Endothelial cell of umbilical vein (primary cell): ENCODE measurements around the gene RASA2. TPM values are rescaled to one million over a fixed set of nuclear protein-coding genes. Genes with fewer than 3 reads are reported as not detected.

Experiments
- BruUV-seq: library from RNA; stranded (reverse); fragments of 400-500 nt; replicated peaks from 2 replicates; lab custom pipeline; 2021; lab: Mats Ljungman, UMichigan
- CTCF ChIA-PET: fragments of 300-600, 350-600 bp; sonication (Branson Sonifier 250); formaldehyde crosslinking; loops from one replicate; lab custom pipeline; 2021; ENCODE audit warnings: antibody characterized with exemption, inconsistent platforms; lab: Charles Lee
- POLR2A ChIA-PET: fragments of 300-600, 350-600 bp; sonication (Branson Sonifier 250); formaldehyde crosslinking; loops from one replicate; lab custom pipeline; 2021; ENCODE audit warnings: antibody characterized with exemption, inconsistent platforms; lab: Charles Lee
- DNase-seq: peaks from one replicate; pipeline ENCODE4 v3.0.0-alpha.2; 2011; ENCODE audit warnings: low read depth, low spot score
- FAIRE-seq: peaks from 2 replicates; lab custom pipeline; 2011; peaks lifted over from hg19 to GRCh38; lab: Jason Lieb, UNC
- H2AFZ ChIP-seq: 2 replicates; pipeline ENCODE4 v1.6.0; 2012; ENCODE audit warnings: low read depth, low read length, control low read depth, inconsistent platforms
- H3K27ac ChIP-seq: 2 replicates; pipeline ENCODE4 v1.5.1; 2011; ENCODE audit warnings: low read depth, mild to moderate bottlenecking, control low read depth, low read length, moderate library complexity; ENCODE audit not compliant: insufficient read depth
- H3K27me3 ChIP-seq, 2 experiments: 2 replicates each; pipeline versions ENCODE4 v1.6.0 to v1.6.1; 2011; ENCODE audit warnings: low read length in 2 of 2, mixed read lengths in 1 of 2; ENCODE audit not compliant: control insufficient read depth in 2 of 2, insufficient read depth in 2 of 2
- H3K36me3 ChIP-seq, 2 experiments: 2 replicates in 1 of 2; 3 replicates in 1 of 2; pipeline ENCODE4 v1.5.1; 2011; ENCODE audit warnings: low read length in 2 of 2, mild to moderate bottlenecking in 1 of 2, moderate library complexity in 1 of 2; ENCODE audit not compliant: control insufficient read depth in 2 of 2, insufficient read depth in 2 of 2; ENCODE audit errors: extremely low read depth in 1 of 2
- H3K4me1 ChIP-seq: 3 replicates; pipeline ENCODE4 v1.5.1; 2011; ENCODE audit warnings: mild to moderate bottlenecking, low read length; ENCODE audit not compliant: control insufficient read depth, insufficient read depth; ENCODE audit errors: extremely low read depth
- H3K4me2 ChIP-seq: 2 replicates; pipeline ENCODE4 v1.6.1; 2011; ENCODE audit warnings: low read length, control low read depth, mixed read lengths; ENCODE audit not compliant: insufficient read depth
- H3K4me3 ChIP-seq, 3 experiments: fragments of 200-600 bp in 1 of 3; sonication (generic), shearing (Covaris generic) in 1 of 3; replicated peaks in 1 of 3; 2 replicates each; pipeline ENCODE4 v1.5.1; 2011 to 2016; ENCODE audit warnings: control low read depth in 3 of 3, low read length in 3 of 3, mild to moderate bottlenecking in 2 of 3, inconsistent platforms in 1 of 3, low read depth in 1 of 3, moderate library complexity in 1 of 3; ENCODE audit not compliant: insufficient read depth in 1 of 3
- H3K79me2 ChIP-seq: 2 replicates; pipeline ENCODE4 v1.6.0; 2012; ENCODE audit warnings: low read length, inconsistent platforms; ENCODE audit not compliant: control insufficient read depth, insufficient read depth
- H3K9ac ChIP-seq: replicated peaks from 2 replicates; pipeline ENCODE3; 2011; ENCODE audit warnings: low read length, control low read depth; ENCODE audit not compliant: insufficient read depth; ENCODE audit errors: extremely low read depth
- H3K9me1 ChIP-seq: replicated peaks from 3 replicates; pipeline ENCODE4 v1.6.0; 2011; ENCODE audit warnings: mild to moderate bottlenecking, low read length; ENCODE audit not compliant: control insufficient read depth, insufficient read depth; ENCODE audit errors: extremely low read depth
- H3K9me3 ChIP-seq: replicated peaks from 2 replicates; pipeline ENCODE4 v1.5.1; 2012; ENCODE audit warnings: low read length, inconsistent platforms; ENCODE audit not compliant: control insufficient read depth, insufficient read depth
- H4K20me1 ChIP-seq: replicated peaks from 2 replicates; pipeline ENCODE3; 2011; ENCODE audit warnings: mild to moderate bottlenecking, low read length; ENCODE audit not compliant: control insufficient read depth, insufficient read depth; ENCODE audit errors: extremely low read depth
- CTCF ChIP-seq, 2 donors: IDR thresholded peaks; 1 replicate in 1 of 2; 2 replicates in 1 of 2; pipeline ENCODE4 v1.5.1; 2011; ENCODE audit warnings: low read length in 2 of 2, mild to moderate bottlenecking in 2 of 2, moderate library complexity in 2 of 2, control low read depth in 1 of 2, inconsistent platforms in 1 of 2, low read depth in 1 of 2; ENCODE audit not compliant: insufficient read depth in 1 of 2; ENCODE audit errors: extremely low read depth in 1 of 2
- EZH2 ChIP-seq: IDR thresholded peaks from 2 replicates; pipeline ENCODE4 v1.6.1; 2012; ENCODE audit warnings: borderline replicate concordance, low read depth, mild to moderate bottlenecking, moderate library complexity, low read length, inconsistent platforms; ENCODE audit not compliant: severe bottlenecking
- FOS ChIP-seq: IDR thresholded peaks from 2 replicates; pipeline ENCODE4 v1.6.1; 2011; ENCODE audit warnings: mild to moderate bottlenecking, low read length, moderate library complexity, borderline replicate concordance; ENCODE audit not compliant: insufficient read depth
- GATA2 ChIP-seq: IDR thresholded peaks from 2 replicates; pipeline ENCODE4 v1.7.0; 2011; ENCODE audit warnings: low read depth, mild to moderate bottlenecking, moderate library complexity, mixed read lengths, low read length; ENCODE audit not compliant: insufficient read length, insufficient read depth
- JUN ChIP-seq: IDR thresholded peaks from 2 replicates; pipeline ENCODE4 v1.6.1; 2011; ENCODE audit warnings: borderline replicate concordance, low read depth; ENCODE audit not compliant: insufficient read length, insufficient read depth
- MAX ChIP-seq: IDR thresholded peaks from 2 replicates; pipeline ENCODE4 v1.6.1; 2011; ENCODE audit not compliant: insufficient read depth, insufficient read length
- MYC ChIP-seq: IDR thresholded peaks from one replicate; pipeline ENCODE4 v1.6.1; 2011; ENCODE audit warnings: mild to moderate bottlenecking, low read depth, low read length
- POLR2A ChIP-seq: IDR thresholded peaks from 2 replicates; pipeline ENCODE4 v1.6.1; 2012; ENCODE audit warnings: low read depth, mild to moderate bottlenecking, control low read depth, low read length
- POLR2AphosphoS5 ChIP-seq: IDR thresholded peaks from 2 replicates; pipeline ENCODE4 v1.6.1; 2012; ENCODE audit warnings: low read depth, mild to moderate bottlenecking, control low read depth, low read length, moderate library complexity; ENCODE audit not compliant: insufficient read depth
- dilution Hi-C: fragments of 300-500 bp; cut with MboI; formaldehyde crosslinking; loops from one replicate; pipeline ENCODE4 v1.15.0; 2019; ENCODE audit warnings: low sequenced_read_pairs; ENCODE audit not compliant: extremely low pct_ligation_motif_present
- intact Hi-C: fragments of 100-400 bp; cut with micrococcal nuclease; formaldehyde crosslinking; loops from one replicate; pipeline ENCODE4 v1.10.0; 2022
- polyA plus RNA-seq, 4 experiments: library from polyadenylated mRNA; depleted of rRNA in 3 of 4; stranded (reverse) in 3 of 4; unstranded in 1 of 4; fragments of >200 nt; gene quantifications; 2 replicates each; pipeline versions ENCODE4 v1.2.1 to v1.2.3, GENCODE V29; 2011 to 2012; ENCODE audit warnings: missing spikeins in 1 of 4
- total RNA-seq: library from RNA; stranded (reverse); gene quantifications from 2 replicates; pipeline ENCODE4 v1.2.3, GENCODE V29; 2021

The RASA2 gene
- total and polyA plus RNA-seq, 2 donors (not counting 3 experiments of a cell fraction or from before 2014, with no cell fraction given), result 3.1 to 20.2 TPM

- Histone ChIP-seq H3K4me2 (no peak overlapping the region), H3K4me3 (no peak overlapping the region), H3K9me3 (no peaks in the 10 kb centered on the region), H3K27me3 (no peaks in the 10 kb centered on the region), H2AFZ (no peak overlapping the region), H3K36me3 (no peaks in the 10 kb centered on the region), H3K79me2 (no peaks in the 10 kb centered on the region), H4K20me1 (no peaks in the 10 kb centered on the region), H3K27ac (no peak overlapping the region), H3K4me1 (no peaks in the 10 kb centered on the region), H3K9me1 (no peaks in the 10 kb centered on the region), H3K9ac (no peak overlapping the region)
- TF ChIP-seq FOS (no peak), MYC (no peak), MAX (no peak), CTCF (IDR thresholded peaks at IDR 0.05; ENCODE audit: extremely low read depth in 1 of 2, insufficient read depth in 1 of 2, low read depth in 1 of 2, low read length in 2 of 2) (no peak), POLR2AphosphoS5 (no peak), GATA2 (no peak), EZH2 (no peak), JUN (no peak), POLR2A (no peak)
- ChIA-PET CTCF (interaction anchor here (3.4 kb wide), 1 partner anchor 10 kb away, joined by 16 read pairs; no protein-coding TSS in a partner anchor), POLR2A (no interaction called here)
- no TSS peak for BruUV-seq
- dilution Hi-C loops, result no loop called here
- intact Hi-C loops, result no loop called here
- DNase-seq (no peak), FAIRE-seq (no peak)
Measured at GRCh38 chr3:141469720-141470119, 17.1 kb upstream of the RASA2 start.
